Endothelial cell of umbilical vein (primary cell): ENCODE measurements around the gene C3orf70. TPM values are rescaled to one million over a fixed set of nuclear protein-coding genes. Genes with fewer than 3 reads are reported as not detected.

Experiments used
- BruUV-seq: library from RNA; stranded (reverse); fragments of 400-500 nt; replicated peaks from 2 replicates; lab custom pipeline; 2021; lab: Mats Ljungman, UMichigan
- CTCF ChIA-PET: fragments of 300-600, 350-600 bp; sonication (Branson Sonifier 250); formaldehyde crosslinking; loops from one replicate; lab custom pipeline; 2021; ENCODE audit warnings: antibody characterized with exemption, inconsistent platforms; lab: Charles Lee
- POLR2A ChIA-PET: fragments of 300-600, 350-600 bp; sonication (Branson Sonifier 250); formaldehyde crosslinking; loops from one replicate; lab custom pipeline; 2021; ENCODE audit warnings: antibody characterized with exemption, inconsistent platforms; lab: Charles Lee
- DNase-seq: peaks from one replicate; pipeline ENCODE4 v3.0.0-alpha.2; 2011; ENCODE audit warnings: low read depth, low spot score
- FAIRE-seq: peaks from 2 replicates; lab custom pipeline; 2011; peaks lifted over from hg19 to GRCh38; lab: Jason Lieb, UNC
- H2AFZ ChIP-seq: 2 replicates; pipeline ENCODE4 v1.6.0; 2012; ENCODE audit warnings: low read depth, low read length, control low read depth, inconsistent platforms
- H3K27ac ChIP-seq: 2 replicates; pipeline ENCODE4 v1.5.1; 2011; ENCODE audit warnings: low read depth, mild to moderate bottlenecking, control low read depth, low read length, moderate library complexity; ENCODE audit not compliant: insufficient read depth
- H3K27me3 ChIP-seq, 2 experiments: 2 replicates each; pipeline versions ENCODE4 v1.6.0 to v1.6.1; 2011; ENCODE audit warnings: low read length in 2 of 2, mixed read lengths in 1 of 2; ENCODE audit not compliant: control insufficient read depth in 2 of 2, insufficient read depth in 2 of 2
- H3K36me3 ChIP-seq, 2 experiments: 2 replicates in 1 of 2; 3 replicates in 1 of 2; pipeline ENCODE4 v1.5.1; 2011; ENCODE audit warnings: low read length in 2 of 2, mild to moderate bottlenecking in 1 of 2, moderate library complexity in 1 of 2; ENCODE audit not compliant: control insufficient read depth in 2 of 2, insufficient read depth in 2 of 2; ENCODE audit errors: extremely low read depth in 1 of 2
- H3K4me1 ChIP-seq: 3 replicates; pipeline ENCODE4 v1.5.1; 2011; ENCODE audit warnings: mild to moderate bottlenecking, low read length; ENCODE audit not compliant: control insufficient read depth, insufficient read depth; ENCODE audit errors: extremely low read depth
- H3K4me2 ChIP-seq: 2 replicates; pipeline ENCODE4 v1.6.1; 2011; ENCODE audit warnings: low read length, control low read depth, mixed read lengths; ENCODE audit not compliant: insufficient read depth
- H3K4me3 ChIP-seq, 3 experiments: fragments of 200-600 bp in 1 of 3; sonication (generic), shearing (Covaris generic) in 1 of 3; replicated peaks in 1 of 3; 2 replicates each; pipeline ENCODE4 v1.5.1; 2011 to 2016; ENCODE audit warnings: control low read depth in 3 of 3, low read length in 3 of 3, mild to moderate bottlenecking in 2 of 3, inconsistent platforms in 1 of 3, low read depth in 1 of 3, moderate library complexity in 1 of 3; ENCODE audit not compliant: insufficient read depth in 1 of 3
- H3K79me2 ChIP-seq: 2 replicates; pipeline ENCODE4 v1.6.0; 2012; ENCODE audit warnings: low read length, inconsistent platforms; ENCODE audit not compliant: control insufficient read depth, insufficient read depth
- H3K9ac ChIP-seq: replicated peaks from 2 replicates; pipeline ENCODE3; 2011; ENCODE audit warnings: low read length, control low read depth; ENCODE audit not compliant: insufficient read depth; ENCODE audit errors: extremely low read depth
- H3K9me1 ChIP-seq: replicated peaks from 3 replicates; pipeline ENCODE4 v1.6.0; 2011; ENCODE audit warnings: mild to moderate bottlenecking, low read length; ENCODE audit not compliant: control insufficient read depth, insufficient read depth; ENCODE audit errors: extremely low read depth
- H3K9me3 ChIP-seq: replicated peaks from 2 replicates; pipeline ENCODE4 v1.5.1; 2012; ENCODE audit warnings: low read length, inconsistent platforms; ENCODE audit not compliant: control insufficient read depth, insufficient read depth
- H4K20me1 ChIP-seq: replicated peaks from 2 replicates; pipeline ENCODE3; 2011; ENCODE audit warnings: mild to moderate bottlenecking, low read length; ENCODE audit not compliant: control insufficient read depth, insufficient read depth; ENCODE audit errors: extremely low read depth
- EZH2 ChIP-seq: IDR thresholded peaks from 2 replicates; pipeline ENCODE4 v1.6.1; 2012; ENCODE audit warnings: borderline replicate concordance, low read depth, mild to moderate bottlenecking, moderate library complexity, low read length, inconsistent platforms; ENCODE audit not compliant: severe bottlenecking
- GATA2 ChIP-seq: IDR thresholded peaks from 2 replicates; pipeline ENCODE4 v1.7.0; 2011; ENCODE audit warnings: low read depth, mild to moderate bottlenecking, moderate library complexity, mixed read lengths, low read length; ENCODE audit not compliant: insufficient read length, insufficient read depth
- MAX ChIP-seq: IDR thresholded peaks from 2 replicates; pipeline ENCODE4 v1.6.1; 2011; ENCODE audit not compliant: insufficient read depth, insufficient read length
- MYC ChIP-seq: IDR thresholded peaks from one replicate; pipeline ENCODE4 v1.6.1; 2011; ENCODE audit warnings: mild to moderate bottlenecking, low read depth, low read length
- POLR2A ChIP-seq: IDR thresholded peaks from 2 replicates; pipeline ENCODE4 v1.6.1; 2012; ENCODE audit warnings: low read depth, mild to moderate bottlenecking, control low read depth, low read length
- POLR2AphosphoS5 ChIP-seq: IDR thresholded peaks from 2 replicates; pipeline ENCODE4 v1.6.1; 2012; ENCODE audit warnings: low read depth, mild to moderate bottlenecking, control low read depth, low read length, moderate library complexity; ENCODE audit not compliant: insufficient read depth
- dilution Hi-C: fragments of 300-500 bp; cut with MboI; formaldehyde crosslinking; loops from one replicate; pipeline ENCODE4 v1.15.0; 2019; ENCODE audit warnings: low sequenced_read_pairs; ENCODE audit not compliant: extremely low pct_ligation_motif_present
- intact Hi-C: fragments of 100-400 bp; cut with micrococcal nuclease; formaldehyde crosslinking; loops from one replicate; pipeline ENCODE4 v1.10.0; 2022
- polyA plus RNA-seq, 4 experiments: library from polyadenylated mRNA; depleted of rRNA in 3 of 4; stranded (reverse) in 3 of 4; unstranded in 1 of 4; fragments of >200 nt; gene quantifications; 2 replicates each; pipeline versions ENCODE4 v1.2.1 to v1.2.3, GENCODE V29; 2011 to 2012; ENCODE audit warnings: missing spikeins in 1 of 4
- total RNA-seq: library from RNA; stranded (reverse); gene quantifications from 2 replicates; pipeline ENCODE4 v1.2.3, GENCODE V29; 2021

Gene C3orf70
- total and polyA plus RNA-seq, 2 donors (not counting 3 experiments of a cell fraction or from before 2014, with no cell fraction given) = 0.08 to 0.20 TPM

DNA sequence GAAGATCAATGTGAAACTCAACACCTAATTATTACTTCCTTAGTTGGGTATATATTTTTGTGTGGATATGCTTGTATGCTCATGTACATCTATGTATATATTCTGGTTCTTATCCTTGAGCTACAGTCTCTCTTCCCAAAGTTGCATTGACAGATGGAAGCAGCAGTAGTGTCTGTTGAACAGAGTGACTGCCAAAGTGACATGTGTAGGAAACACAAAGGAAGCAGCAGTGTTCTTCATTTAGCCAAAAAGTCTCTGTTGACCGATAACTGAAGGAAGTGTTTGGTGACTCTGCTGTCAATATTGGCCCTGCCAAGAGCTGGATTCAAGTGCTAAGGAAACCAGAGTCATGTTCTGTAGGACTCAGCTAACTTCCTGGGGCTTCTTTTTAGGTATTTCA is 123.8 kb downstream of the C3orf70 start:
- Histone ChIP-seq H3K27ac (no peak overlapping the region), H3K9ac (no peak overlapping the region), H4K20me1 (no peaks in the 10 kb centered on the region), H3K9me1 (no peaks in the 10 kb centered on the region), H3K27me3 (no peaks in the 10 kb centered on the region), H2AFZ (no peak overlapping the region), H3K4me2 (no peak overlapping the region), H3K4me1 (no peaks in the 10 kb centered on the region), H3K79me2 (no peaks in the 10 kb centered on the region), H3K36me3 (no peaks in the 10 kb centered on the region), H3K4me3 (no peak overlapping the region), H3K9me3 (no peaks in the 10 kb centered on the region)
- no peak for FAIRE-seq
- no peak for DNase-seq
- no TSS peak for BruUV-seq
- POLR2A ChIA-PET = no interaction called here
- intact Hi-C loops = no loop called here
- CTCF ChIA-PET = interaction anchor here (1.0 kb wide), 1 partner anchor 21 kb away, joined by 3 read pairs; no protein-coding TSS in a partner anchor
- TF ChIP-seq EZH2 (no peak), GATA2 (no peak)
- dilution Hi-C loops = no loop called here

DNA sequence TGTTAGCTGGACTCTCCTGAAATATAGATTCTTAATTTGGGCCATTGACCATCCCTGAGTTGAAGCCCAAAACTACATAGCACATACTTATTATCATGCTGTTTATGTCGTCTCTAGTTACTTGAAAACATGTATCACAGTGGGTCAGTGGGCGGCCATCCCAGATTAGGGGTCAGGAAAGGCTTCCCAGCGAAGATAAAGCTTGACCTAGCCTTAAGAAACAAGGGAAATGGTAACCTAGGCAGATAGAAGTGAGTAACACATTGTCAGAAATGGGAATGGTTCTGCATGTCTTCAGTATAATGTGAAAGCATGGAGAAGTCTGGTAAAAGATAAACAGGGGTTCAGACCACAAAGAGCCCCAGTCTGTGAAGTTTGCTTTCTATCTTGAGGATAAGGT is 124.7 kb downstream of the C3orf70 start:
- Histone ChIP-seq H3K36me3 (no peaks in the 10 kb centered on the region), H3K4me2 (no peak overlapping the region), H3K27me3 (no peaks in the 10 kb centered on the region), H3K9me1 (no peaks in the 10 kb centered on the region), H3K9me3 (no peaks in the 10 kb centered on the region), H3K79me2 (no peaks in the 10 kb centered on the region), H3K4me1 (no peaks in the 10 kb centered on the region), H2AFZ (no peak overlapping the region), H3K9ac (no peak overlapping the region), H4K20me1 (no peaks in the 10 kb centered on the region), H3K4me3 (no peak overlapping the region), H3K27ac (no peak overlapping the region)
- no peak for TF ChIP-seq MYC
- no peak for TF ChIP-seq POLR2A
- TF ChIP-seq MAX = no peak
- no peak for TF ChIP-seq POLR2AphosphoS5
- no peak for DNase-seq
- ChIA-PET POLR2A (no interaction called here), CTCF (interaction anchor here (1.0 to 1.1 kb wide), 2 partner anchors 17 to 20 kb away, joined by 3 read pairs; no protein-coding TSS in a partner anchor)
- no TSS peak for BruUV-seq
- FAIRE-seq = no peak
- intact Hi-C loops = no loop called here
- dilution Hi-C loops = no loop called here

Other genes starting within 250 kb of the C3orf70 start
- gene EHHADH, start 101.0 kb upstream of the C3orf70 start, total RNA-seq = 5.8 and 6.2 TPM in 2 replicates
- gene EHHADH, start 101.0 kb upstream of the C3orf70 start, polyA plus RNA-seq = 0.88 and 1.3 TPM in 2 replicates
- gene MAP3K13, start 210.1 kb upstream of the C3orf70 start, total RNA-seq = 15.4 and 20.2 TPM in 2 replicates
- 4.4 and 6.2 TPM in 2 replicates for gene MAP3K13, start 210.1 kb upstream of the C3orf70 start, polyA plus RNA-seq